Stomach (tissue), 9 donors: ENCODE results near the gene ENOX1. TPM values are rescaled to one million over a fixed set of nuclear protein-coding genes. Genes with fewer than 3 reads are reported as not detected.

Experiments
- DNase-seq, 2 donors: peaks; one replicate each; pipeline versions ENCODE4 v3.0.0 to v3.0.0-alpha.2; 2013 to 2019
- H3K27ac ChIP-seq, 5 donors: fragments of 200-600 bp in 4 of 5; sonication (generic) in 4 of 5; one replicate each; pipeline ENCODE4 v1.5.1; 2013 to 2019; ENCODE audit warnings: mild to moderate bottlenecking in 1 of 5, moderate library complexity in 1 of 5
- H3K27me3 ChIP-seq, 3 donors: fragments of 200-600 bp; sonication (generic); one replicate each; pipeline ENCODE4 v1.5.1; 2017 to 2019; ENCODE audit warnings: mixed run types in 1 of 3
- H3K36me3 ChIP-seq, 4 donors: fragments of 200-600 bp; sonication (generic); 1 replicate in 3 of 4; 2 replicates in 1 of 4; pipeline ENCODE4 v1.5.1; 2016 to 2019
- H3K4me1 ChIP-seq, 4 donors: fragments of 200-600 bp; sonication (generic); one replicate each; pipeline ENCODE4 v1.5.1; 2016 to 2019
- H3K4me3 ChIP-seq, 4 donors: fragments of 200-600 bp; sonication (generic) in 3 of 4; one replicate each; pipeline ENCODE4 v1.5.1; 2016 to 2019; ENCODE audit warnings: mild to moderate bottlenecking in 1 of 4
- H3K9me3 ChIP-seq, 4 donors: fragments of 200-600 bp; sonication (generic); one replicate each; pipeline ENCODE4 v1.5.1; 2016 to 2019
- CTCF ChIP-seq, 7 experiments: fragments of 450-650 bp in 4 of 7; fragments of 200-600 bp in 3 of 7; sonication (generic) in 3 of 7; IDR thresholded peaks; one replicate each; pipeline ENCODE4 v1.5.1; 2016 to 2019; ENCODE audit warnings: antibody characterized with exemption in 7 of 7, control low read depth in 2 of 7, mild to moderate bottlenecking in 1 of 7
- EP300 ChIP-seq: sonication (generic); formaldehyde crosslinking; IDR thresholded peaks from one replicate; pipeline ENCODE4 v1.6.1; 2017; ENCODE audit warnings: antibody characterized with exemption
- POLR2A ChIP-seq, 4 donors: fragments of 450-650 bp; IDR thresholded peaks; one replicate each; pipeline ENCODE4 v1.6.1; 2016; ENCODE audit warnings: antibody characterized with exemption in 4 of 4, control low read depth in 2 of 4, mild to moderate bottlenecking in 1 of 4, moderate library complexity in 1 of 4
- POLR2AphosphoS5 ChIP-seq, 3 donors: sonication (generic); formaldehyde crosslinking; IDR thresholded peaks; one replicate each; pipeline ENCODE4 v1.6.1; 2016; ENCODE audit warnings: antibody characterized with exemption in 3 of 3
- WGBS, 5 donors: extraction: QIAGEN DNeasy Blood & Tissue Kit in 3 of 5; methylation state at CpG; one replicate each; pipeline versions ENCODE4 v1.1.5 to v1.1.7; 2013 to 2018; 5-methylcytosine and 5-hydroxymethylcytosine counted together
- intact Hi-C: fragments of 100-400 bp; cut with DNase I; formaldehyde crosslinking; loops from one replicate; pipeline ENCODE4 v1.15.1; 2023; ENCODE audit warnings: low total_unique reads
- polyA plus RNA-seq, 3 donors: library from polyadenylated mRNA; stranded (reverse); fragments of 200-250 nt; gene quantifications; one replicate each; pipeline ENCODE4 v1.2.3, GENCODE V29; 2013
- total RNA-seq, 5 donors: library from RNA; depleted of rRNA; stranded (reverse); fragments of >200 nt; gene quantifications; one replicate each; pipeline versions ENCODE4 v1.1.0 to v1.2.3, GENCODE V29; 2014 to 2016
- donor health status: healthy with polysubstance abuse.
- donor health status: Bipolar disorder and iron deficiency.
- donor health status: healthy.

The ENOX1 gene
- total and polyA plus RNA-seq, 8 donors: 0.46 to 6.2 (median 1.4) TPM; not detected in 1

- Histone ChIP-seq H3K36me3 (no peaks in the 10 kb centered on the region), H3K27me3 (no peaks in the 10 kb centered on the region), H3K9me3 (no peaks in the 10 kb centered on the region), H3K27ac (no peak overlapping the region), H3K4me1 (no peaks in the 10 kb centered on the region), H3K4me3 (no peak overlapping the region)
- intact Hi-C loops: no loop called here
- TF ChIP-seq EP300 (no peak), POLR2A (IDR thresholded peaks at IDR 0.05) (no peak), POLR2AphosphoS5 (IDR thresholded peaks at IDR 0.05) (no peak), CTCF (IDR thresholded peaks at IDR 0.05) (no peak)
- no peak for DNase-seq
- WGBS, 5 donors: 74 to 95% (median 93%) methylated on average over 2 of the region's 2 CpGs
Measured at GRCh38 chr13:43487885-43488284, 298.9 kb downstream of the ENOX1 start.

GRCh38 chr13:43487461-43487860 lies 299.3 kb downstream of the ENOX1 start:
- H3K9me3 ChIP-seq: no peaks in the 10 kb centered on the region
- no peak for TF ChIP-seq CTCF (IDR thresholded peaks at IDR 0.05)
- no peak for TF ChIP-seq POLR2AphosphoS5 (IDR thresholded peaks at IDR 0.05)
- TF ChIP-seq POLR2A (IDR thresholded peaks at IDR 0.05): no peak
- no peak for TF ChIP-seq EP300
- no peaks in the 10 kb centered on the region for H3K4me1 ChIP-seq
- intact Hi-C loops: no loop called here
- WGBS, 5 donors: 64 to 74% (median 70%) methylated on average over 3 of the region's 3 CpGs
- DNase-seq: peak in 1 of 2 donors; percentile 26
- H3K4me3 ChIP-seq: no peak overlapping the region
- H3K27ac ChIP-seq: peak overlapping the region in 1 of 5 donors; percentile 21
- H3K27me3 ChIP-seq: no peaks in the 10 kb centered on the region
- H3K36me3 ChIP-seq: no peaks in the 10 kb centered on the region

DNA sequence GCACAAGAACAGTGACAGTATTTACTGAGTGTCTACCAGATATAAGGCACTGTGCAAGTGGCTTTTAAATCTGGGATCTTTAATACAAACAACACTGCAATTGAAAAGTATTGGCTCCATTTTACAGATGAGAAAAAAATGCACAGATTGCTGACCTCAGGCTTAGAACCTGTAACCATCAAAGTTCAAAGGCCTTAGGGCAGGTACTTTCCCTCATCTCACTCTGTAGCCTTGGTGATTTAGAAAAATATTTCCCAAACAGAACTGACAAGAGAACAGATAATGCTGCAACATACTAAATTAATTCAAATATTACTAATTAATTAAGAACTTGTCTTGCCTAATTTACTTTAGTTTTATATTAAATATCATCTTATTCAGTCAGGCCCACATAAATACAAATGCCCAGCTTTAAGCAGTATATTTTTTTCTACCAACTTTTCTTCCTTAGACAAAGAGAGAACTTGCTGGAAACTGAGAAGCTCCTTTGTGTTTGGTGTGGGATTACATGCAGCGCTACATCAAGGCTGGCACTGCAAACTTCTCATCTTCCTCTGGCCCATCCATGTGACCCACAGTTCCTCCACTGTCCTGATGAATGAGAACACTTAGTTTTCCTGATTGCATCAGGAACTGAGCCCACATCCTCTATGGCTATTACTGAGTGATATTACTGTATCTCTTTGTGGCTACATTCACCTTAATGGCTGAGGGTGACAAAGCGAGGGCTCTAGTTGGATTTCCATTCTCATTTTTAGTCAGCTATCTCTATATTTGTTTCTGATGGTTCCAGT lies 302.1 kb downstream of the ENOX1 start:
- no peaks in the 10 kb centered on the region for H3K4me1 ChIP-seq
- TF ChIP-seq EP300: no peak
- no peak for TF ChIP-seq POLR2A (IDR thresholded peaks at IDR 0.05)
- no peak for TF ChIP-seq POLR2AphosphoS5 (IDR thresholded peaks at IDR 0.05)
- no peak for TF ChIP-seq CTCF (IDR thresholded peaks at IDR 0.05)
- H3K27me3 ChIP-seq: no peaks in the 10 kb centered on the region
- intact Hi-C loops: no loop called here
- 83 to 91% (median 88%) methylated on average over 2 of the region's 2 CpGs for WGBS, 5 donors
- H3K9me3 ChIP-seq: no peaks in the 10 kb centered on the region
- DNase-seq: no peak
- no peak overlapping the region for H3K4me3 ChIP-seq
- no peaks in the 10 kb centered on the region for H3K36me3 ChIP-seq
- H3K27ac ChIP-seq: no peak overlapping the region

DNA sequence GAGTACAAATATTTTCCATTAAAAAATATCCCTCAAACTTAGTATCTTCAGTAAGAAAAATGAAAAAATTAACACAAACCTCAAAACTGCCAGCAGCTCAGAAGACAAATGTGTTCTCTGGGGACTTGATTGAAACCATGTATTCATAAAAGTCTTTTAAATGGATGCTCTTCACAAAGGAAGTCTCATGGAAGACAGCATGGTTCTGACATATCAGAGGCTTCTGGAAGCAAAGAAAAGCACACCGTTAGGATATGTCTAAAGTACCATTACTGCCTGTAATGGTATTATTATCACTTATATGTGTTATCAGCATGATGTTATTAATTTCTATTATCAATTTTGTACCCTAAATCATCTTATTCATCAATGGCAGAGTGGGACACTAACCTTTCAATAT lies 302.8 kb downstream of the ENOX1 start:
- TF ChIP-seq CTCF (IDR thresholded peaks at IDR 0.05) (no peak), EP300 (no peak), POLR2AphosphoS5 (IDR thresholded peaks at IDR 0.05) (no peak), POLR2A (IDR thresholded peaks at IDR 0.05) (no peak)
- H3K27me3 ChIP-seq: no peaks in the 10 kb centered on the region
- H3K36me3 ChIP-seq: no peaks in the 10 kb centered on the region
- H3K9me3 ChIP-seq: no peaks in the 10 kb centered on the region
- whole genome bisulfite sequencing, 5 donors: 82 to 98% (median 95%) methylated on average over 1 of the region's 1 CpG
- no peak overlapping the region for H3K4me3 ChIP-seq
- intact Hi-C loops: no loop called here
- DNase-seq: no peak
- no peaks in the 10 kb centered on the region for H3K4me1 ChIP-seq
- H3K27ac ChIP-seq: no peak overlapping the region
